GM12864 (cell line): ENCODE measurements around the gene TMEM131.

Source experiments
- DNase-seq: peaks from one replicate; pipeline ENCODE4 v3.0.0-alpha.2; 2011; ENCODE audit warnings: low read depth
- H3K4me3 ChIP-seq: 2 replicates; pipeline ENCODE4 v1.5.1; 2011; ENCODE audit warnings: mild to moderate bottlenecking, low read depth, low read length, control low read depth
- CTCF ChIP-seq: IDR thresholded peaks from 2 replicates; pipeline ENCODE4 v1.5.1; 2011; ENCODE audit warnings: low read depth, mild to moderate bottlenecking, moderate library complexity, low read length, control low read depth, inconsistent platforms; ENCODE audit errors: missing control alignments

The TMEM131 gene

GRCh38 chr2:97769308-97769707, 226.4 kb downstream of the TMEM131 start:
- DNase-seq: no peak
- TF ChIP-seq CTCF: no peak
- H3K4me3 ChIP-seq: no peak overlapping the region

GRCh38 chr2:97766567-97766966, 229.2 kb downstream of the TMEM131 start:
- DNase-seq: no peak
- TF ChIP-seq CTCF: no peak

GRCh38 chr2:97765933-97766332, 229.8 kb downstream of the TMEM131 start:
- DNase-seq: no peak
- no peak for TF ChIP-seq CTCF
- no peak overlapping the region for H3K4me3 ChIP-seq

More at GRCh38 chr2:97766567-97766966, 229.2 kb downstream of the TMEM131 start:
- no peak overlapping the region for H3K4me3 ChIP-seq

GRCh38 chr2:97764559-97765263, 231.0 kb downstream of the TMEM131 start:
- no peak overlapping the region for H3K4me3 ChIP-seq
- no peak for DNase-seq
- no peak for TF ChIP-seq CTCF

- H3K4me3 ChIP-seq: no peak overlapping the region
- no peak for DNase-seq
- no peak for TF ChIP-seq CTCF
Measured at GRCh38 chr2:97763176-97763845, 232.4 kb downstream of the TMEM131 start.

- TF ChIP-seq CTCF: no peak
- no peak overlapping the region for H3K4me3 ChIP-seq
- DNase-seq: no peak
Measured at GRCh38 chr2:97761192-97761591, 234.6 kb downstream of the TMEM131 start.
